Mesenchymal stem cell (in vitro differentiated cells and primary cell): ENCODE measurements around the gene NR2F1-AS1.

Experiments used
- DNase-seq: peaks from one replicate; pipeline ENCODE4 v3.0.0-alpha.2; 2013
- H2AFZ ChIP-seq: one replicate; pipeline ENCODE4 v1.6.1; 2013; ENCODE audit warnings: low read depth, mild to moderate bottlenecking, control low read depth, inconsistent platforms, low read length, moderate library complexity
- H2AK5ac ChIP-seq: 2 replicates; pipeline ENCODE4 v1.6.1; 2013; ENCODE audit warnings: low read length, moderate library complexity, mild to moderate bottlenecking, inconsistent platforms; ENCODE audit not compliant: severe bottlenecking
- H2BK120ac ChIP-seq: one replicate; pipeline ENCODE4 v1.6.1; 2013; ENCODE audit warnings: low read depth, mild to moderate bottlenecking, inconsistent platforms, low read length, moderate library complexity
- H2BK12ac ChIP-seq, 2 experiments: one replicate each; pipeline ENCODE4 v1.6.1; 2013; ENCODE audit warnings: inconsistent platforms in 2 of 2, low read length in 2 of 2, mild to moderate bottlenecking in 2 of 2, moderate library complexity in 2 of 2, control low read depth in 1 of 2
- H2BK15ac ChIP-seq: one replicate; pipeline ENCODE4 v1.6.1; 2013; ENCODE audit warnings: mild to moderate bottlenecking, low read depth, inconsistent platforms; ENCODE audit not compliant: poor library complexity, severe bottlenecking
- H2BK5ac ChIP-seq: 2 replicates; pipeline ENCODE4 v1.6.1; 2013; ENCODE audit warnings: low read depth, mild to moderate bottlenecking, low read length, control low read depth, inconsistent platforms; ENCODE audit not compliant: poor library complexity, severe bottlenecking
- H3K14ac ChIP-seq, 2 experiments: one replicate each; pipeline ENCODE4 v1.6.1; 2013; ENCODE audit warnings: inconsistent platforms in 2 of 2, low read length in 2 of 2, control low read depth in 1 of 2, mild to moderate bottlenecking in 1 of 2, moderate library complexity in 1 of 2
- H3K18ac ChIP-seq, 2 experiments: one replicate each; pipeline ENCODE4 v1.6.1; 2013; ENCODE audit warnings: inconsistent platforms in 2 of 2, low read length in 2 of 2, control low read depth in 1 of 2, low read depth in 1 of 2, mild to moderate bottlenecking in 1 of 2
- H3K23ac ChIP-seq, 2 experiments: one replicate each; pipeline ENCODE4 v1.6.1; 2013; ENCODE audit warnings: inconsistent platforms in 2 of 2, low read length in 2 of 2, mild to moderate bottlenecking in 2 of 2, moderate library complexity in 2 of 2, control low read depth in 1 of 2
- H3K27ac ChIP-seq: 2 replicates; pipeline ENCODE4 v1.5.1; 2013; ENCODE audit warnings: mild to moderate bottlenecking, moderate library complexity, low read length, control low read depth, inconsistent platforms; ENCODE audit not compliant: poor library complexity, severe bottlenecking
- H3K27me3 ChIP-seq, 2 experiments: 2 replicates each; pipeline versions ENCODE4 v1.6.1 to v1.7.0; 2013; ENCODE audit warnings: low read length in 2 of 2, mild to moderate bottlenecking in 2 of 2, moderate library complexity in 2 of 2, control low read depth in 1 of 2, inconsistent platforms in 1 of 2; ENCODE audit not compliant: control insufficient read depth in 1 of 2, insufficient read depth in 1 of 2
- H3K36me3 ChIP-seq, 2 experiments: 2 replicates each; pipeline versions ENCODE4 v1.6.1 to v1.7.0; 2013; ENCODE audit warnings: low read length in 2 of 2, control low read depth in 1 of 2, inconsistent platforms in 1 of 2, low read depth in 1 of 2, mild to moderate bottlenecking in 1 of 2; ENCODE audit not compliant: insufficient read depth in 2 of 2, control insufficient read depth in 1 of 2
- H3K4ac ChIP-seq, 2 experiments: one replicate each; pipeline ENCODE4 v1.6.1; 2013; ENCODE audit warnings: inconsistent platforms in 2 of 2, low read length in 2 of 2, mild to moderate bottlenecking in 2 of 2, moderate library complexity in 2 of 2, control low read depth in 1 of 2, low read depth in 1 of 2
- H3K4me1 ChIP-seq: 2 replicates; pipeline ENCODE4 v1.6.1; 2013; ENCODE audit warnings: low read depth, low read length, control low read depth; ENCODE audit not compliant: control insufficient read depth, insufficient read depth
- H3K4me2 ChIP-seq: 2 replicates; pipeline ENCODE4 v1.6.1; 2013; ENCODE audit warnings: low read length, mild to moderate bottlenecking, inconsistent platforms; ENCODE audit not compliant: poor library complexity, severe bottlenecking
- H3K4me3 ChIP-seq, 2 experiments: 2 replicates each; pipeline versions ENCODE4 v1.5.1 to v1.7.0; 2013; ENCODE audit warnings: low read length in 2 of 2, mild to moderate bottlenecking in 2 of 2, control low read depth in 1 of 2, low read depth in 1 of 2; ENCODE audit not compliant: insufficient read depth in 1 of 2
- H3K79me1 ChIP-seq: replicated peaks from 2 replicates; pipeline ENCODE4 v1.6.1; 2013; ENCODE audit warnings: mild to moderate bottlenecking, control low read depth, low read length, inconsistent platforms; ENCODE audit not compliant: poor library complexity, severe bottlenecking
- H3K9ac ChIP-seq: 2 replicates; pipeline ENCODE4 v1.7.0; 2013; ENCODE audit warnings: mild to moderate bottlenecking, low read length, moderate library complexity
- H3K9me3 ChIP-seq: 2 replicates; pipeline ENCODE4 v1.7.0; 2013; ENCODE audit warnings: mild to moderate bottlenecking, low read length; ENCODE audit not compliant: control insufficient read depth
- H4K8ac ChIP-seq: one replicate; pipeline ENCODE4 v1.6.1; 2013; ENCODE audit warnings: inconsistent platforms, mild to moderate bottlenecking, low read length, moderate library complexity
- H4K91ac ChIP-seq: one replicate; pipeline ENCODE4 v1.6.1; 2013; ENCODE audit warnings: mild to moderate bottlenecking, low read length, inconsistent platforms
- WGBS: methylation state at CpG from one replicate; pipeline ENCODE4 v1.1.7; 2013; ENCODE audit warnings: mixed read lengths; 5-methylcytosine and 5-hydroxymethylcytosine counted together

The NR2F1-AS1 gene

GRCh38 chr5:93599001-93599379 is 18.0 kb upstream of the NR2F1-AS1 start:
- WGBS, result 32% methylated on average over 1 of the region's 5 CpGs

GRCh38 chr5:93598091-93599000 is 17.3 kb upstream of the NR2F1-AS1 start:
- Histone ChIP-seq H3K4ac (no peak overlapping the region), H2BK120ac (no peak overlapping the region), H3K4me1 (peaks cover 10% of the 10 kb centered on the region), H3K4me3 (no peak overlapping the region), H2BK5ac (no peak overlapping the region), H2BK12ac (no peak overlapping the region), H2AK5ac (no peak overlapping the region), H4K91ac (no peak overlapping the region), H3K9me3 (no peaks in the 10 kb centered on the region), H3K36me3 (peaks cover 0 to 17% of the 10 kb centered on the region in 2 experiments), H3K4me2 (no peak overlapping the region), H4K8ac (no peak overlapping the region), H3K23ac (peak overlapping the region in 1 of 2 experiments; percentile 34), H3K14ac (no peak overlapping the region), H3K79me1 (no peaks in the 10 kb centered on the region), H3K9ac (no peak overlapping the region), H2BK15ac (no peak overlapping the region), H3K18ac (no peak overlapping the region), H2AFZ (no peak overlapping the region), H3K27ac (no peak overlapping the region), H3K27me3 (peaks cover 49 to 80% of the 10 kb centered on the region in 2 experiments)
- peak; percentile 53 for DNase-seq
- 13% methylated on average over 20 of the region's 28 CpGs for WGBS

More at GRCh38 chr5:93599001-93599379, 18.0 kb upstream of the NR2F1-AS1 start:
- Histone ChIP-seq H4K8ac (no peak overlapping the region), H3K4me3 (no peak overlapping the region), H3K4me2 (no peak overlapping the region), H3K4me1 (peaks cover 13% of the 10 kb centered on the region), H2BK120ac (no peak overlapping the region), H3K18ac (no peak overlapping the region), H2BK5ac (no peak overlapping the region), H3K27ac (peak overlapping the region; percentile 24), H3K4ac (no peak overlapping the region), H3K9ac (no peak overlapping the region), H4K91ac (no peak overlapping the region), H2BK15ac (no peak overlapping the region), H2AFZ (no peak overlapping the region), H3K36me3 (peaks cover 0 to 12% of the 10 kb centered on the region in 2 experiments), H3K79me1 (no peaks in the 10 kb centered on the region), H2AK5ac (no peak overlapping the region), H3K27me3 (peaks cover 55 to 82% of the 10 kb centered on the region in 2 experiments), H3K14ac (no peak overlapping the region), H3K23ac (no peak overlapping the region), H3K9me3 (no peaks in the 10 kb centered on the region), H2BK12ac (no peak overlapping the region)
- DNase-seq, result no peak

- no peaks in the 10 kb centered on the region for H3K79me1 ChIP-seq
- peaks cover 34 to 68% of the 10 kb centered on the region in 2 experiments for H3K27me3 ChIP-seq
- H2BK12ac ChIP-seq, result peak overlapping the region in 1 of 2 experiments; percentile 45
- no peak overlapping the region for H3K27ac ChIP-seq
- H3K4ac ChIP-seq, result no peak overlapping the region
- H3K9ac ChIP-seq, result no peak overlapping the region
- H2AFZ ChIP-seq, result no peak overlapping the region
- H3K4me1 ChIP-seq, result peaks cover 6% of the 10 kb centered on the region
- no peaks in the 10 kb centered on the region for H3K9me3 ChIP-seq
- H3K4me2 ChIP-seq, result no peak overlapping the region
- peak overlapping the region; percentile 41 for H2BK15ac ChIP-seq
- H4K8ac ChIP-seq, result peak overlapping the region; percentile 61
- H3K14ac ChIP-seq, result no peak overlapping the region
- H2AK5ac ChIP-seq, result no peak overlapping the region
- H3K18ac ChIP-seq, result no peak overlapping the region
- no peak overlapping the region for H3K4me3 ChIP-seq
- 19% methylated on average over 40 of the region's 40 CpGs for WGBS
- H2BK120ac ChIP-seq, result no peak overlapping the region
- H3K23ac ChIP-seq, result no peak overlapping the region
- DNase-seq, result peak; percentile 45
- H2BK5ac ChIP-seq, result no peak overlapping the region
- H4K91ac ChIP-seq, result peak overlapping the region; percentile 45
- peaks cover 0 to 17% of the 10 kb centered on the region in 2 experiments for H3K36me3 ChIP-seq
Measured at GRCh38 chr5:93596676-93597490, 15.9 kb upstream of the NR2F1-AS1 start.

GRCh38 chr5:93596310-93596675 is 15.3 kb upstream of the NR2F1-AS1 start:
- no peak overlapping the region for H3K27ac ChIP-seq
- peak overlapping the region; percentile 25 for H4K91ac ChIP-seq
- peak overlapping the region; percentile 41 for H2BK15ac ChIP-seq
- H3K4me1 ChIP-seq, result peaks cover 6% of the 10 kb centered on the region
- H3K14ac ChIP-seq, result no peak overlapping the region
- H3K9ac ChIP-seq, result no peak overlapping the region
- no peak overlapping the region for H3K23ac ChIP-seq
- no peak overlapping the region for H2AFZ ChIP-seq
- H3K9me3 ChIP-seq, result no peaks in the 10 kb centered on the region
- H3K27me3 ChIP-seq, result peaks cover 30 to 62% of the 10 kb centered on the region in 2 experiments
- peaks cover 0 to 17% of the 10 kb centered on the region in 2 experiments for H3K36me3 ChIP-seq
- H2AK5ac ChIP-seq, result no peak overlapping the region
- H2BK120ac ChIP-seq, result no peak overlapping the region
- H3K79me1 ChIP-seq, result no peaks in the 10 kb centered on the region
- H3K4me3 ChIP-seq, result no peak overlapping the region
- H3K18ac ChIP-seq, result no peak overlapping the region
- H3K4ac ChIP-seq, result no peak overlapping the region
- no peak overlapping the region for H2BK5ac ChIP-seq
- H2BK12ac ChIP-seq, result no peak overlapping the region
- no peak for DNase-seq
- no peak overlapping the region for H4K8ac ChIP-seq
- H3K4me2 ChIP-seq, result no peak overlapping the region
- 36% methylated on average over 14 of the region's 14 CpGs for WGBS
